K562 (cell line): ENCODE results near the gene ZIC2. TPM values are rescaled to one million over a fixed set of nuclear protein-coding genes. Genes with fewer than 3 reads are reported as not detected.

Source experiments
- ATAC-seq: fragments of 200-7000 bp; cut with Tn5 transposase; 3 replicates; pipeline ENCODE4 v1.9.1; 2020; ENCODE audit warnings: moderate library complexity
- BruUV-seq: library from RNA; stranded (reverse); fragments of 400-500 nt; replicated peaks from 2 replicates; lab custom pipeline; 2021; lab: Mats Ljungman, UMichigan
- CTCF ChIA-PET: fragments of 300-600 bp; formaldehyde crosslinking; extraction: SDS; loops from one replicate; lab custom pipeline; 2021; ENCODE audit warnings: low intra/inter-chr PET ratio; lab: Yijun Ruan, JAX
- POLR2A ChIA-PET: fragments of 300-600, 350-650 bp; sonication (Branson Sonifier 250); formaldehyde crosslinking; extraction: SDS; loops from one replicate; lab custom pipeline; 2021; ENCODE audit warnings: antibody characterized with exemption, inconsistent platforms; lab: Yijun Ruan, JAX
- DNase-seq, 4 experiments: peaks; one replicate each; pipeline versions ENCODE4 v3.0.0 to v3.0.0-alpha.2; 2011 to 2018; ENCODE audit warnings: low spot score in 3 of 4, mixed read lengths in 3 of 4; ENCODE audit errors: extremely low read depth in 1 of 4
- FAIRE-seq: peaks from 2 replicates; lab custom pipeline; 2011; peaks lifted over from hg19 to GRCh38; lab: Jason Lieb, UNC
- H2AFZ ChIP-seq: 2 replicates; pipeline ENCODE4 v1.6.0; 2011; ENCODE audit warnings: low read depth, low read length, control low read depth, inconsistent platforms
- H3K27ac ChIP-seq: fragments of 200-600 bp; 3 replicates; pipeline ENCODE4 v1.8.0; 2011; ENCODE audit warnings: low read depth, mild to moderate bottlenecking, control low read depth, inconsistent platforms, low read length, moderate library complexity, mixed read lengths; ENCODE audit errors: extremely low read depth
- H3K27me3 ChIP-seq, 2 experiments: fragments of 300-600 bp in 1 of 2; 2 replicates in 1 of 2; 3 replicates in 1 of 2; pipeline versions ENCODE4 v1.6.0 to v1.8.0; 2011; ENCODE audit warnings: inconsistent platforms in 2 of 2, low read length in 2 of 2, mild to moderate bottlenecking in 1 of 2, mixed read lengths in 1 of 2, moderate library complexity in 1 of 2; ENCODE audit not compliant: control insufficient read depth in 2 of 2, insufficient read depth in 2 of 2
- H3K36me3 ChIP-seq: fragments of 300-600 bp; 3 replicates; pipeline ENCODE4 v1.8.0; 2011; ENCODE audit warnings: mild to moderate bottlenecking, low read length, inconsistent platforms; ENCODE audit not compliant: control insufficient read depth, insufficient read depth
- H3K4me1 ChIP-seq, 2 experiments: fragments of 200-600 bp in 1 of 2; replicated peaks in 1 of 2; 2 replicates in 1 of 2; 3 replicates in 1 of 2; pipeline versions ENCODE4 v1.5.1 to v1.8.0; 2011; ENCODE audit warnings: inconsistent platforms in 2 of 2, low read length in 2 of 2, mild to moderate bottlenecking in 1 of 2, mixed read lengths in 1 of 2, moderate library complexity in 1 of 2; ENCODE audit not compliant: control insufficient read depth in 2 of 2, insufficient read depth in 2 of 2
- H3K4me2 ChIP-seq: 2 replicates; pipeline ENCODE4 v1.6.1; 2011; ENCODE audit warnings: low read length, control low read depth, inconsistent platforms, mixed read lengths; ENCODE audit not compliant: insufficient read depth
- H3K4me3 ChIP-seq: fragments of 200-600 bp; sonication (generic), shearing (Covaris generic); 2 replicates; pipeline ENCODE4 v1.5.1; 2016; ENCODE audit warnings: control low read depth, inconsistent platforms
- H3K79me2 ChIP-seq: fragments of 200-600 bp; 3 replicates; pipeline ENCODE4 v1.8.0; 2011; ENCODE audit warnings: low read length, inconsistent platforms; ENCODE audit not compliant: control insufficient read depth, insufficient read depth
- H3K9ac ChIP-seq, 2 experiments: 2 replicates each; pipeline versions ENCODE4 v1.6.0 to v1.6.1; 2011; ENCODE audit warnings: low read depth in 2 of 2, low read length in 2 of 2, control low read depth in 1 of 2, inconsistent platforms in 1 of 2, mild to moderate bottlenecking in 1 of 2, mixed read lengths in 1 of 2; ENCODE audit not compliant: insufficient read depth in 1 of 2
- H3K9me1 ChIP-seq: one replicate; pipeline ENCODE4 v1.6.0; 2011; ENCODE audit warnings: inconsistent platforms, mild to moderate bottlenecking, low read length, moderate library complexity; ENCODE audit not compliant: control insufficient read depth, insufficient read depth
- H3K9me3 ChIP-seq: replicated peaks from 2 replicates; pipeline ENCODE4 v1.5.1; 2011; ENCODE audit warnings: low read depth, low read length, inconsistent platforms; ENCODE audit not compliant: control insufficient read depth, insufficient read depth
- H4K20me1 ChIP-seq: replicated peaks from 2 replicates; pipeline ENCODE4 v1.6.1; 2011; ENCODE audit warnings: low read length, inconsistent platforms, mixed read lengths; ENCODE audit not compliant: control insufficient read depth, insufficient read depth
- ARHGAP35 ChIP-seq: fragments of 450-650 bp; IDR thresholded peaks from 2 replicates; pipeline ENCODE4 v1.6.1; 2018; ENCODE audit not compliant: partially characterized antibody
- BDP1 ChIP-seq: IDR thresholded peaks from 3 replicates; pipeline ENCODE4 v1.6.1; 2011; ENCODE audit not compliant: insufficient read length, insufficient read depth
- CBX2 ChIP-seq: fragments of 200-600 bp; sonication (generic); IDR thresholded peaks from one replicate; pipeline ENCODE4 v1.6.1; 2012; ENCODE audit warnings: mild to moderate bottlenecking, low read length, inconsistent platforms; ENCODE audit not compliant: insufficient read depth, poor library complexity, severe bottlenecking
- CREB1 ChIP-seq, 2 experiments: sonication (generic) in 1 of 2; formaldehyde crosslinking in 1 of 2; IDR thresholded peaks; 2 replicates each; pipeline versions ENCODE4 v1.6.1 to v1.8.0; 2012 to 2022; ENCODE audit warnings: inconsistent platforms in 1 of 2, mild to moderate bottlenecking in 1 of 2, missing genetic modification reagents in 1 of 2, moderate library complexity in 1 of 2
- SAFB ChIP-seq: fragments of 200-400 bp; formaldehyde crosslinking; IDR thresholded peaks from 2 replicates; pipeline ENCODE4 v1.6.1; 2017; ENCODE audit warnings: low read depth, low read length, borderline replicate concordance
- SMAD2 ChIP-seq: fragments of 150-350 bp; IDR thresholded peaks from 2 replicates; pipeline ENCODE4 v1.6.1; 2014; ENCODE audit warnings: low read depth, mild to moderate bottlenecking, low read length
- SUPT5H ChIP-seq: fragments of 450-650 bp; IDR thresholded peaks from 2 replicates; pipeline ENCODE4 v1.6.1; 2016
- YY1 ChIP-seq, 3 experiments: IDR thresholded peaks; 2 replicates each; pipeline ENCODE4 v1.6.1; 2011; ENCODE audit warnings: low read length in 2 of 3, mild to moderate bottlenecking in 2 of 3, moderate library complexity in 2 of 3, borderline replicate concordance in 1 of 3, control low read depth in 1 of 3, low read depth in 1 of 3; ENCODE audit not compliant: insufficient read depth in 3 of 3, insufficient replicate concordance in 2 of 3, control insufficient read depth in 1 of 3, insufficient read length in 1 of 3; ENCODE audit errors: extremely low read depth in 1 of 3
- ZKSCAN8 ChIP-seq: fragments of 200-800 bp; sonication (Bioruptor generic); IDR thresholded peaks from 2 replicates; pipeline ENCODE4 v1.6.1; 2016; ENCODE audit warnings: missing genetic modification characterization, missing compliant biosample characterization
- WGBS: fragments of 100-300 bp; shearing (Covaris generic); methylation state at CpG from one replicate; pipeline ENCODE4 v1.1.6; 2016; ENCODE audit warnings: low coverage, mixed read lengths; ENCODE audit not compliant: insufficient coverage; ENCODE audit errors: missing lambda C conversion rate; 5-methylcytosine and 5-hydroxymethylcytosine counted together
- in situ Hi-C: fragments of 300-500 bp; cut with MboI; formaldehyde crosslinking; loops from 4 replicates; pipeline ENCODE4 v1.15.0; 2018; ENCODE audit warnings: inconsistent platforms, mixed read lengths
- intact Hi-C: fragments of 100-400 bp; cut with micrococcal nuclease; formaldehyde crosslinking; loops from 2 replicates; pipeline ENCODE4 v1.14.2; 2022
- polyA plus RNA-seq, 8 experiments: library from polyadenylated mRNA; depleted of rRNA in 4 of 8; stranded (reverse) in 5 of 8; unstranded in 3 of 8; fragments of >200 nt; fragmentation: Nextera tagmentation in 2 of 8; fragmentation: Illumina TruSeq in 1 of 8; extraction: Ambion mirVana in 2 of 8; extraction: Trizol in 1 of 8; gene quantifications; 2 replicates each; pipeline versions ENCODE4 v1.2.1 to v1.2.3, GENCODE V29; 2011 to 2014; ENCODE audit warnings: inconsistent platforms in 1 of 8, missing spikeins in 1 of 8
- total RNA-seq, 7 experiments: library from RNA; depleted of rRNA in 6 of 7; stranded (reverse); fragments of >200 nt in 6 of 7; fragmentation: Illumina TruSeq in 2 of 7; extraction: Trizol in 2 of 7; gene quantifications; 2 replicates each; pipeline versions ENCODE4 v1.2.1 to v1.2.3, GENCODE V29; 2011 to 2021; ENCODE audit warnings: low replicate concordance in 1 of 7
- TF ChIP-seq, protein P1 (sequence below), 2 experiments: fragments of 450-650 bp; IDR thresholded peaks; 2 replicates each; pipeline ENCODE4 v1.6.1; 2016; ENCODE audit warnings: mild to moderate bottlenecking in 2 of 2, borderline replicate concordance in 1 of 2, low read depth in 1 of 2, moderate library complexity in 1 of 2
- TF ChIP-seq, protein P2 (sequence below): fragments of 450-650 bp; IDR thresholded peaks from 2 replicates; pipeline ENCODE4 v1.6.1; 2016; ENCODE audit warnings: mild to moderate bottlenecking

Gene ZIC2
- total and polyA plus RNA-seq, 9 of the 15 experiments (the other 6 are each of a cell fraction or from before 2014, with no cell fraction given), result 1.8 to 18.0 (median 4.5) TPM

DNA sequence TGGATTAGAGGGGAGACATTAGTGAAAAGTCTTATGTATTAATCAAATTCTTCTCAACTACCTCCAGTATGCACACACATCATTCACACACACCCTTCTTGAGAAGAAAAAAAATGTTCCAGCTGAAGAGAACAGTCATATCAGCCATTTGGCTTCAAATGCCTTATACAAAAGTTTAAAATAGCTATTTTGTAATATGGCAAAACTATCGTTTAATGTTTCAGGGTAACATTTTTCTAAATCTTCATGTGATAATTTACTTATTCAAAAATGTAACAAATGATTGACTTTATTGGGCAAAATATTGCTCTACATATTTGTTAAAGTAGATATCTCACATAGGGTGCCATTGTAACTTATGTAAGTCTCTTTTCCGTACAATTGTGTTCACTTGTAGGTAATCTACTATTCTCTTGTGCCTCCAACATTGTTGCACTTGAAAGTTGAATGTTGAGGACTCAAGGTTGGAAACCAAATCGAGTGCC lies 13.6 kb downstream of the ZIC2 start:
- Histone ChIP-seq H3K9ac (no peak overlapping the region), H3K4me2 (no peak overlapping the region), H3K9me1 (no peaks in the 10 kb centered on the region), H3K4me1 (peaks cover 0 to 15% of the 10 kb centered on the region in 2 experiments; a peak in 2 of 5 replicates), H3K9me3 (no peaks in the 10 kb centered on the region), H3K27ac (no peak overlapping the region), H2AFZ (no peak overlapping the region), H3K4me3 (no peak overlapping the region), H3K79me2 (no peaks in the 10 kb centered on the region), H3K27me3 (peaks cover 8 to 10% of the 10 kb centered on the region in 2 experiments; a peak in 4 of 5 replicates), H4K20me1 (no peaks in the 10 kb centered on the region), H3K36me3 (no peaks in the 10 kb centered on the region)
- no peak for ATAC-seq
- in situ Hi-C loops, result no loop called here
- BruUV-seq, result no TSS peak
- intact Hi-C loops, result no loop called here
- 3% methylated on average over 3 of the region's 3 CpGs for WGBS
- no peak for FAIRE-seq
- ChIA-PET CTCF (no interaction called here), POLR2A (no interaction called here)
- DNase-seq, result no peak
- no peak for TF ChIP-seq CREB1 (IDR thresholded peaks at IDR 0.05)
- TF ChIP-seq CREB1 (CRISPR knock-in tag; IDR thresholded peaks at IDR 0.05), result no peak
- no peak for TF ChIP-seq ZKSCAN8 (CRISPR knock-in tag)
- no peak for TF ChIP-seq BDP1
- TF ChIP-seq CBX2, result peak; percentile 98
- no peak for TF ChIP-seq ARHGAP35
- TF ChIP-seq, protein P1, sequence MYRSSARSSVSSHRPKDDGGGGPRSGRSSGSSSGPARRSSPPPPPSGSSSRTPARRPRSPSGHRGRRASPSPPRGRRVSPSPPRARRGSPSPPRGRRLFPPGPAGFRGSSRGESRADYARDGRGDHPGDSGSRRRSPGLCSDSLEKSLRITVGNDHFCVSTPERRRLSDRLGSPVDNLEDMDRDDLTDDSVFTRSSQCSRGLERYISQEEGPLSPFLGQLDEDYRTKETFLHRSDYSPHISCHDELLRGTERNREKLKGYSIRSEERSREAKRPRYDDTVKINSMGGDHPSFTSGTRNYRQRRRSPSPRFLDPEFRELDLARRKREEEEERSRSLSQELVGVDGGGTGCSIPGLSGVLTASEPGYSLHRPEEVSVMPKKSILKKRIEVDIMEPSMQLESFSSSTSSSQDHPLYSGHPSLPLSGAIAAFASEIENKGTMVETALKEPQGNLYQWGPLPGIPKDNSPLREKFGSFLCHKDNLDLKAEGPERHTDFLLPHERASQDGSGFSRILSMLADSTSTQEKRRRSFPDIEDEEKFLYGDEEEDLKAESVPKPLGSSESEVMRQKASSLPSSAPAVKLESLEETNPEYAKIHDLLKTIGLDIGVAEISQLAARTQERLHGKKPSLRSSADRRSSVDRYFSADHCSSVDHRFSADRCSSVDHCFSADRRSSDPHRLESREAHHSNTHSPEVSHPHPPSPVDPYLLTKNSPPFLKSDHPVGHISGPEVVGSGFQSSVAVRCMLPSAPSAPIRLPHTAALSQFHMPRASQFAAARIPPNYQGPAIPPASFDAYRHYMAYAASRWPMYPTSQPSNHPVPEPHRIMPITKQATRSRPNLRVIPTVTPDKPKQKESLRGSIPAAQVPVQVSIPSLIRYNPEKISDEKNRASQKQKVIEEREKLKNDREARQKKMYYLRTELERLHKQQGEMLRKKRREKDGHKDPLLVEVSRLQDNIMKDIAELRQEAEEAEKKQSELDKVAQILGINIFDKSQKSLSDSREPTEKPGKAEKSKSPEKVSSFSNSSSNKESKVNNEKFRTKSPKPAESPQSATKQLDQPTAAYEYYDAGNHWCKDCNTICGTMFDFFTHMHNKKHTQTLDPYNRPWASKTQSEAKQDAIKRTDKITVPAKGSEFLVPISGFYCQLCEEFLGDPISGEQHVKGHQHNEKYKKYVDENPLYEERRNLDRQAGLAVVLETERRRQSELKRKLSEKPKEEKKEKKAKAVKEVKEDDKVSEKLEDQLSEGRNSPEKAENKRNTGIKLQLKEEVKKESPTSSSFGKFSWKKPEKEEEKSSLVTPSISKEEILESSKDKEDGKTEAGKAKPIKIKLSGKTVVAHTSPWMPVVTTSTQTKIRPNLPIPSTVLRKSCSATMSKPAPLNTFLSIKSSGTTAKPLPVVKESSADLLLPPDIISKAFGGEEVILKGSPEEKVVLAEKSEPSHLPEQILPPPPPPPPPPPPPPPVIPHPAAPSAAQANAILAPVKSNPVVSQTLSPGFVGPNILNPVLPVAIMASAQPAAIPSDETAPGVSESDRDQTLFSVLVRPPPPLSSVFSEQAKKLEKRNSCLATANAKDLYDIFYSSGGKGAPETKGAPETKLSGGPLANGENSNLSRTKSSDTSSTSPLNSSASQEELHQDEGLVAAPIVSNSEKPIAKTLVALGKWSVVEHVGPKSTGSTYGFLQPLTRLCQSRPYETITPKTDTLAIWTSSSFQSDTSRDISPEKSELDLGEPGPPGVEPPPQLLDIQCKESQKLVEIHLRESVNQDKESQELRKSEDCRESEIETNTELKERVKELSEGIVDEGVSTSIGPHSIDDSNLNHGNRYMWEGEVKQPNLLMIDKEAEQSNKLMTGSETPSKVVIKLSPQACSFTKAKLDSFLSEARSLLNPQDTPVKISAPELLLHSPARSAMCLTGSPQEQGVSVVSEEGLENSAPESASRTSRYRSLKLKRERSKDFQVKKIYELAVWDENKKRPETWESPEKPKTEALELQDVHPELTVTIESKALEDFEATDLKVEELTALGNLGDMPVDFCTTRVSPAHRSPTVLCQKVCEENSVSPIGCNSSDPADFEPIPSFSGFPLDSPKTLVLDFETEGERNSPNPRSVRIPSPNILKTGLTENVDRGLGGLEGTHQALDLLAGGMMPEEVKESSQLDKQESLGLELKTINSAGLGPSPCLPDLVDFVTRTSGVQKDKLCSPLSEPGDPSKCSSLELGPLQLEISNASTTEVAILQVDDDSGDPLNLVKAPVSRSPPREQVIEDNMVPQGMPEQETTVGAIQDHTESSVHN (IDR thresholded peaks at IDR 0.05; ENCODE audit: borderline replicate concordance in 1 of 2, low read depth in 1 of 2), result no peak
- TF ChIP-seq SMAD2, result no peak
- no peak for TF ChIP-seq SUPT5H
- no peak for TF ChIP-seq SAFB
- TF ChIP-seq, protein P2, sequence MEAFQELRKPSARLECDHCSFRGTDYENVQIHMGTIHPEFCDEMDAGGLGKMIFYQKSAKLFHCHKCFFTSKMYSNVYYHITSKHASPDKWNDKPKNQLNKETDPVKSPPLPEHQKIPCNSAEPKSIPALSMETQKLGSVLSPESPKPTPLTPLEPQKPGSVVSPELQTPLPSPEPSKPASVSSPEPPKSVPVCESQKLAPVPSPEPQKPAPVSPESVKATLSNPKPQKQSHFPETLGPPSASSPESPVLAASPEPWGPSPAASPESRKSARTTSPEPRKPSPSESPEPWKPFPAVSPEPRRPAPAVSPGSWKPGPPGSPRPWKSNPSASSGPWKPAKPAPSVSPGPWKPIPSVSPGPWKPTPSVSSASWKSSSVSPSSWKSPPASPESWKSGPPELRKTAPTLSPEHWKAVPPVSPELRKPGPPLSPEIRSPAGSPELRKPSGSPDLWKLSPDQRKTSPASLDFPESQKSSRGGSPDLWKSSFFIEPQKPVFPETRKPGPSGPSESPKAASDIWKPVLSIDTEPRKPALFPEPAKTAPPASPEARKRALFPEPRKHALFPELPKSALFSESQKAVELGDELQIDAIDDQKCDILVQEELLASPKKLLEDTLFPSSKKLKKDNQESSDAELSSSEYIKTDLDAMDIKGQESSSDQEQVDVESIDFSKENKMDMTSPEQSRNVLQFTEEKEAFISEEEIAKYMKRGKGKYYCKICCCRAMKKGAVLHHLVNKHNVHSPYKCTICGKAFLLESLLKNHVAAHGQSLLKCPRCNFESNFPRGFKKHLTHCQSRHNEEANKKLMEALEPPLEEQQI, result no peak
- no peak for TF ChIP-seq YY1 (IDR thresholded peaks at IDR 0.05; ENCODE audit: borderline replicate concordance in 1 of 3, control insufficient read depth in 1 of 3, extremely low read depth in 1 of 3, insufficient read depth in 3 of 3, insufficient read length in 1 of 3, insufficient replicate concordance in 2 of 3, low read depth in 1 of 3, low read length in 2 of 3)
